HG03520 (cell line): Measurements from ENCODE around the gene SYMPK.
A peak's percentile ranks its signal among the peaks of the same experiment; 100 is the strongest.

Source experiments
- ATAC-seq: cut with Tn5 transposase; IDR thresholded peaks from one replicate; pipeline ENCODE4 v1.9.1; 2021; ENCODE audit warnings: mild to moderate bottlenecking, moderate library complexity; ENCODE audit not compliant: unreplicated experiment

SYMPK gene

GRCh38 chr19:45826934-45827333 lies 36.0 kb downstream of the SYMPK start:
- ATAC-seq, result no peak

- no peak for ATAC-seq
Observed at GRCh38 chr19:45825917-45826893, 36.7 kb downstream of the SYMPK start.

GRCh38 chr19:45825263-45825605 lies 37.7 kb downstream of the SYMPK start:
- ATAC-seq, result no peak

- ATAC-seq, result no peak
Observed at GRCh38 chr19:45824531-45825262, 38.2 kb downstream of the SYMPK start.

- no peak for ATAC-seq
Observed at GRCh38 chr19:45824041-45824471, 38.9 kb downstream of the SYMPK start.

GRCh38 chr19:45823182-45823581 lies 39.8 kb downstream of the SYMPK start:
- no peak for ATAC-seq

GRCh38 chr19:45822716-45823115 lies 40.2 kb downstream of the SYMPK start:
- ATAC-seq, result no peak

GRCh38 chr19:45821570-45821969 lies 41.4 kb downstream of the SYMPK start:
- ATAC-seq, result no peak

- no peak for ATAC-seq
Observed at GRCh38 chr19:45821103-45821521, 41.8 kb downstream of the SYMPK start.

GRCh38 chr19:45820413-45821102 lies 42.4 kb downstream of the SYMPK start:
- no peak for ATAC-seq

- ATAC-seq, result no peak
Observed at GRCh38 chr19:45819769-45820168, 43.2 kb downstream of the SYMPK start.

- no peak for ATAC-seq
Observed at GRCh38 chr19:45817725-45818301, 45.1 kb downstream of the SYMPK start.

- ATAC-seq, result peak; percentile 71
Observed at GRCh38 chr19:45817010-45817724, 45.8 kb downstream of the SYMPK start.

- no peak for ATAC-seq
Observed at GRCh38 chr19:45816236-45817009, 46.5 kb downstream of the SYMPK start.

GRCh38 chr19:45815481-45816216 lies 47.3 kb downstream of the SYMPK start:
- no peak for ATAC-seq

- no peak for ATAC-seq
Observed at GRCh38 chr19:45814851-45815480, 48.0 kb downstream of the SYMPK start, which contains the start of gene RSPH6A. Gene RSPH6A, minus strand, starts transcription at chr19:45815308. Its CDS starts 132 bp downstream, at chr19:45815176.

- ATAC-seq, result no peak
Observed at GRCh38 chr19:45814166-45814780, 48.7 kb downstream of the SYMPK start.

- no peak for ATAC-seq
Observed at GRCh38 chr19:45812297-45812696, 50.6 kb downstream of the SYMPK start.
